ENCODE results near the gene LDHD.

The LDHD gene

GRCh38 chr16:75114179-75114945, 2.2 kb downstream of the LDHD start:
- H3K9ac ChIP-seq (ENCODE audit: insufficient read length, low read depth): peak overlapping the region; percentile 11
- no peak overlapping the region for H3K4me3 ChIP-seq (ENCODE audit: insufficient read length, low read depth)
- H3K36me3 ChIP-seq (ENCODE audit: insufficient read depth, insufficient read length, low read length): peaks cover 4% of the 10 kb centered on the region
- DNase-seq (ENCODE audit: low read depth, low spot score): no peak
- H3K27me3 ChIP-seq (ENCODE audit: insufficient read depth, insufficient read length): no peaks in the 10 kb centered on the region
- no peak for TF ChIP-seq YY1 (IDR thresholded peaks at IDR 0.05; ENCODE audit: insufficient read depth, insufficient read length)
- TF ChIP-seq ZNF274 (IDR thresholded peaks at IDR 0.05; ENCODE audit: low read depth, low read length): no peak
- no peak for TF ChIP-seq SUZ12 (IDR thresholded peaks at IDR 0.05; ENCODE audit: extremely low read depth, insufficient read depth, insufficient read length)
- no peaks in the 10 kb centered on the region for H3K9me3 ChIP-seq (ENCODE audit: insufficient read depth, low read length)
- H3K4me1 ChIP-seq (ENCODE audit: insufficient read depth, insufficient read length): peaks cover 48% of the 10 kb centered on the region

GRCh38 chr16:75113541-75114121, 2.9 kb downstream of the LDHD start:
- DNase-seq (ENCODE audit: low read depth, low spot score): no peak
- no peak for TF ChIP-seq ZNF274 (IDR thresholded peaks at IDR 0.05; ENCODE audit: low read depth, low read length)
- TF ChIP-seq SUZ12 (IDR thresholded peaks at IDR 0.05; ENCODE audit: extremely low read depth, insufficient read depth, insufficient read length): no peak
- TF ChIP-seq YY1 (IDR thresholded peaks at IDR 0.05; ENCODE audit: insufficient read depth, insufficient read length): no peak
- Histone ChIP-seq H3K27me3 (ENCODE audit: insufficient read depth, insufficient read length) (no peaks in the 10 kb centered on the region), H3K36me3 (ENCODE audit: insufficient read depth, insufficient read length, low read length) (peaks cover 4% of the 10 kb centered on the region), H3K9me3 (ENCODE audit: insufficient read depth, low read length) (no peaks in the 10 kb centered on the region), H3K4me1 (ENCODE audit: insufficient read depth, insufficient read length) (peaks cover 55% of the 10 kb centered on the region), H3K4me3 (ENCODE audit: insufficient read length, low read depth) (no peak overlapping the region), H3K9ac (ENCODE audit: insufficient read length, low read depth) (peak overlapping the region; percentile 11)

GRCh38 chr16:75112734-75113491, 3.7 kb downstream of the LDHD start:
- peaks cover 53% of the 10 kb centered on the region for H3K4me1 ChIP-seq (ENCODE audit: insufficient read depth, insufficient read length)
- TF ChIP-seq SUZ12 (IDR thresholded peaks at IDR 0.05; ENCODE audit: extremely low read depth, insufficient read depth, insufficient read length) (no peak), ZNF274 (IDR thresholded peaks at IDR 0.05; ENCODE audit: low read depth, low read length) (no peak), YY1 (IDR thresholded peaks at IDR 0.05; ENCODE audit: insufficient read depth, insufficient read length) (no peak)
- no peaks in the 10 kb centered on the region for H3K27me3 ChIP-seq (ENCODE audit: insufficient read depth, insufficient read length)
- H3K9me3 ChIP-seq (ENCODE audit: insufficient read depth, low read length): no peaks in the 10 kb centered on the region
- H3K9ac ChIP-seq (ENCODE audit: insufficient read length, low read depth): peak overlapping the region; percentile 51
- H3K36me3 ChIP-seq (ENCODE audit: insufficient read depth, insufficient read length, low read length): peaks cover 4% of the 10 kb centered on the region
- no peak overlapping the region for H3K4me3 ChIP-seq (ENCODE audit: insufficient read length, low read depth)
- DNase-seq (ENCODE audit: low read depth, low spot score): no peak

GRCh38 chr16:75111961-75112733, 4.4 kb downstream of the LDHD start:
- peaks cover 53% of the 10 kb centered on the region for H3K4me1 ChIP-seq (ENCODE audit: insufficient read depth, insufficient read length)
- no peaks in the 10 kb centered on the region for H3K9me3 ChIP-seq (ENCODE audit: insufficient read depth, low read length)
- no peaks in the 10 kb centered on the region for H3K27me3 ChIP-seq (ENCODE audit: insufficient read depth, insufficient read length)
- H3K4me3 ChIP-seq (ENCODE audit: insufficient read length, low read depth): no peak overlapping the region
- peak overlapping the region; percentile 51 for H3K9ac ChIP-seq (ENCODE audit: insufficient read length, low read depth)
- H3K36me3 ChIP-seq (ENCODE audit: insufficient read depth, insufficient read length, low read length): peaks cover 8% of the 10 kb centered on the region
- TF ChIP-seq YY1 (IDR thresholded peaks at IDR 0.05; ENCODE audit: insufficient read depth, insufficient read length): no peak
- TF ChIP-seq SUZ12 (IDR thresholded peaks at IDR 0.05; ENCODE audit: extremely low read depth, insufficient read depth, insufficient read length): no peak
- no peak for TF ChIP-seq ZNF274 (IDR thresholded peaks at IDR 0.05; ENCODE audit: low read depth, low read length)
- no peak for DNase-seq (ENCODE audit: low read depth, low spot score)

GRCh38 chr16:75111514-75111940, 5.1 kb downstream of the LDHD start:
- no peak for TF ChIP-seq YY1 (IDR thresholded peaks at IDR 0.05; ENCODE audit: insufficient read depth, insufficient read length)
- TF ChIP-seq ZNF274 (IDR thresholded peaks at IDR 0.05; ENCODE audit: low read depth, low read length): no peak
- Histone ChIP-seq H3K36me3 (ENCODE audit: insufficient read depth, insufficient read length, low read length) (peaks cover 14% of the 10 kb centered on the region), H3K4me3 (ENCODE audit: insufficient read length, low read depth) (no peak overlapping the region), H3K4me1 (ENCODE audit: insufficient read depth, insufficient read length) (peaks cover 55% of the 10 kb centered on the region), H3K27me3 (ENCODE audit: insufficient read depth, insufficient read length) (no peaks in the 10 kb centered on the region), H3K9me3 (ENCODE audit: insufficient read depth, low read length) (no peaks in the 10 kb centered on the region), H3K9ac (ENCODE audit: insufficient read length, low read depth) (peak overlapping the region; percentile 54)
- DNase-seq (ENCODE audit: low read depth, low spot score): no peak

- peak; percentile 87 for DNase-seq (ENCODE audit: low read depth, low spot score)
- H3K9me3 ChIP-seq (ENCODE audit: insufficient read depth, low read length): no peaks in the 10 kb centered on the region
- TF ChIP-seq YY1 (IDR thresholded peaks at IDR 0.05; ENCODE audit: insufficient read depth, insufficient read length) (no peak), ZNF274 (IDR thresholded peaks at IDR 0.05; ENCODE audit: low read depth, low read length) (no peak), SUZ12 (IDR thresholded peaks at IDR 0.05; ENCODE audit: extremely low read depth, insufficient read depth, insufficient read length) (no peak)
- no peaks in the 10 kb centered on the region for H3K27me3 ChIP-seq (ENCODE audit: insufficient read depth, insufficient read length)
- peaks cover 14% of the 10 kb centered on the region for H3K36me3 ChIP-seq (ENCODE audit: insufficient read depth, insufficient read length, low read length)
- peak overlapping the region; percentile 54 for H3K9ac ChIP-seq (ENCODE audit: insufficient read length, low read depth)
- H3K4me1 ChIP-seq (ENCODE audit: insufficient read depth, insufficient read length): peaks cover 55% of the 10 kb centered on the region
- no peak overlapping the region for H3K4me3 ChIP-seq (ENCODE audit: insufficient read length, low read depth)
Observed at GRCh38 chr16:75110637-75111513, 5.7 kb downstream of the LDHD start.

All from NT2/D1 (cell line).